Neural crest cell (in vitro differentiated cells): ENCODE data around the gene CDC42BPA. TPM values are rescaled to one million over a fixed set of nuclear protein-coding genes. Genes with fewer than 3 reads are reported as not detected.
A peak's percentile ranks its signal among the peaks of the same experiment; 100 is the strongest.

ENCODE experiments used
- DNase-seq: peaks from one replicate; pipeline ENCODE4 v3.0.0; 2021; ENCODE audit warnings: low read depth, mixed read lengths, low spot score
- H3K27ac Mint-ChIP-seq: one replicate; pipeline ENCODE4 v1.8.0; 2021; ENCODE audit warnings: mild to moderate bottlenecking, mixed read lengths; ENCODE audit not compliant: unreplicated experiment
- H3K27me3 Mint-ChIP-seq: 2 replicates; pipeline ENCODE4 v1.8.0; 2021; ENCODE audit warnings: low read depth, mild to moderate bottlenecking, mixed read lengths
- H3K36me3 Mint-ChIP-seq: 2 replicates; pipeline ENCODE4 v1.8.0; 2021; ENCODE audit warnings: low read depth, mild to moderate bottlenecking, mixed read lengths
- H3K4me1 Mint-ChIP-seq: 2 replicates; pipeline ENCODE4 v1.8.0; 2021; ENCODE audit warnings: mixed read lengths
- H3K4me3 Mint-ChIP-seq: one replicate; pipeline ENCODE4 v1.8.0; 2021; ENCODE audit warnings: mild to moderate bottlenecking, mixed read lengths
- H3K9me3 Mint-ChIP-seq: 2 replicates; pipeline ENCODE4 v1.8.0; 2021; ENCODE audit warnings: mixed read lengths
- total RNA-seq: library from RNA; stranded (reverse); gene quantifications from 2 replicates; pipeline ENCODE4 v1.2.1, GENCODE V29; 2021
- TF ChIP-seq, protein P1 (sequence below): fragments of 200-600 bp; sonication (generic); conservative IDR thresholded peaks from 2 replicates; pipeline ENCODE4 v1.5.0; 2021; ENCODE audit warnings: antibody characterized with exemption, mild to moderate bottlenecking

Gene CDC42BPA
- total RNA-seq, 1 donor from 2014 or later = 35.6 TPM

DNA sequence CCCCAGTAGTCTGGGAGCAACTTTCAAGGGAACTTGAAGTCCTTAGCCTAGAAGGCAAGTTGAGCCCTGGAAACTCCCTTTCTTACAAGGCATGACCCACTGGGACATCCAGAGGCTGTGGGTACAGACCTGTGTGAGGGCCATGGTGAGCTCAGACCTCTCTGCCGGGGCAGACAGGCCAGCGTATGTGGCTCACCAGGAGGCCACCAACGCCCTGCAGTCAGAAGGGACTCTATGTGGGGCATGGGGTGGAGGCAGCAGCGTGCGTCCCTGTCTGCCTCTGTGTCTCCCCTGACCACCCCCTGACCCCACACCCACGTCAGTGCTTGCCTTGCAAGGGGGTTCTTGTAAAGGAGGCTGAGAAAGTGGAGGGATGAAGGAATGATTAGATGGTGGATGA lies 367.4 kb downstream of the CDC42BPA start:
- DNase-seq = no peak
- H3K4me3 Mint-ChIP-seq = no peak overlapping the region

DNA sequence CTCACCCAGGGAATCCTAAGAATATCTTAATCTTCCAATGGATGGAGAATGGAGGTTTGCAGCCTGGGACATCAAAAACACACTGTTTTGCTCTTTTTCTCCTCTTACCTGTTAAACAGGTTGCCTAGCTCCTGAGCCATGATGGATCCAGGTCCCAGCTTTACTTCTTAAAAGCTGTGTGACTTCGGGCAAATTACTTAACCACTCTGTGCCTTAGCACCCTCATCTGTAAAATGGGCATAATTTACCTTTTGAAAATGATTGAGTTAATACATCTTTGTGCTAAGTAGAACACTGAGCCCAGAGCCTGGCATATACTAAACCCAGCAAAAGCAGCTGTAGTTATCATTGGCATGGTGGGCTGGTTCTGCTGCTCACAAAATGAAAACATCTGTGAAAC lies 368.0 kb downstream of the CDC42BPA start:
- no peak overlapping the region for H3K4me3 Mint-ChIP-seq

More for the DNA sequence above, 367.4 kb downstream of the CDC42BPA start:
- Mint-ChIP-seq H3K27ac (peak overlapping the region; percentile 64), H3K27me3 (no peaks in the 10 kb centered on the region), H3K9me3 (peaks cover 6% of the 10 kb centered on the region), H3K4me1 (peaks cover 3% of the 10 kb centered on the region), H3K36me3 (peaks cover 6% of the 10 kb centered on the region)
- TF ChIP-seq, protein P1, sequence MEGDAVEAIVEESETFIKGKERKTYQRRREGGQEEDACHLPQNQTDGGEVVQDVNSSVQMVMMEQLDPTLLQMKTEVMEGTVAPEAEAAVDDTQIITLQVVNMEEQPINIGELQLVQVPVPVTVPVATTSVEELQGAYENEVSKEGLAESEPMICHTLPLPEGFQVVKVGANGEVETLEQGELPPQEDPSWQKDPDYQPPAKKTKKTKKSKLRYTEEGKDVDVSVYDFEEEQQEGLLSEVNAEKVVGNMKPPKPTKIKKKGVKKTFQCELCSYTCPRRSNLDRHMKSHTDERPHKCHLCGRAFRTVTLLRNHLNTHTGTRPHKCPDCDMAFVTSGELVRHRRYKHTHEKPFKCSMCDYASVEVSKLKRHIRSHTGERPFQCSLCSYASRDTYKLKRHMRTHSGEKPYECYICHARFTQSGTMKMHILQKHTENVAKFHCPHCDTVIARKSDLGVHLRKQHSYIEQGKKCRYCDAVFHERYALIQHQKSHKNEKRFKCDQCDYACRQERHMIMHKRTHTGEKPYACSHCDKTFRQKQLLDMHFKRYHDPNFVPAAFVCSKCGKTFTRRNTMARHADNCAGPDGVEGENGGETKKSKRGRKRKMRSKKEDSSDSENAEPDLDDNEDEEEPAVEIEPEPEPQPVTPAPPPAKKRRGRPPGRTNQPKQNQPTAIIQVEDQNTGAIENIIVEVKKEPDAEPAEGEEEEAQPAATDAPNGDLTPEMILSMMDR = no peak

DNA sequence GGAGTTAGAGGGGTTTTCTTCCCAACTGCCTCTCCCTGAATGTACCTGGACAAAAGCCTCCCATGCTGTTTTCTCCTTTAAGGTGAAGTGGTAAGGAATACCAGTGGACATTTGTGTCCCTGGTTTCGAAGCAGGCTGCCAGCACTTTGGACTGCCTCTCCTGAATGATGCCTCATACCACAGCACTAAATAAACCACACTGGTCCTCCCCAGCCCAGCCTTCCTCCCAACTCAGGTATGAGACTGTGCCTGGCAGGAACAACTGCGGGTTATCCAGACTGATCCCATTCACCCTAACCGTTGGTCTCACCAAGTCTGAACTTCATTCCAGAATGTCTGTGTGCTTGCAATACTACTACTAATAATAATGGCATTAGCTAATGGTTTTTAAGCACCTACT lies 368.9 kb downstream of the CDC42BPA start:
- H3K9me3 Mint-ChIP-seq = peaks cover 6% of the 10 kb centered on the region
- TF ChIP-seq, protein P1 = no peak
- no peak overlapping the region for H3K4me3 Mint-ChIP-seq
- H3K4me1 Mint-ChIP-seq = peaks cover 7% of the 10 kb centered on the region
- no peaks in the 10 kb centered on the region for H3K27me3 Mint-ChIP-seq
- no peak for DNase-seq
- H3K36me3 Mint-ChIP-seq = peaks cover 3% of the 10 kb centered on the region
- peak overlapping the region; percentile 62 for H3K27ac Mint-ChIP-seq

More for the DNA sequence above, 368.0 kb downstream of the CDC42BPA start:
- DNase-seq = no peak
- TF ChIP-seq, protein P1 = no peak
- Mint-ChIP-seq H3K36me3 (peaks cover 6% of the 10 kb centered on the region), H3K27ac (no peak overlapping the region), H3K27me3 (no peaks in the 10 kb centered on the region), H3K4me1 (peaks cover 6% of the 10 kb centered on the region), H3K9me3 (peaks cover 6% of the 10 kb centered on the region)

DNA sequence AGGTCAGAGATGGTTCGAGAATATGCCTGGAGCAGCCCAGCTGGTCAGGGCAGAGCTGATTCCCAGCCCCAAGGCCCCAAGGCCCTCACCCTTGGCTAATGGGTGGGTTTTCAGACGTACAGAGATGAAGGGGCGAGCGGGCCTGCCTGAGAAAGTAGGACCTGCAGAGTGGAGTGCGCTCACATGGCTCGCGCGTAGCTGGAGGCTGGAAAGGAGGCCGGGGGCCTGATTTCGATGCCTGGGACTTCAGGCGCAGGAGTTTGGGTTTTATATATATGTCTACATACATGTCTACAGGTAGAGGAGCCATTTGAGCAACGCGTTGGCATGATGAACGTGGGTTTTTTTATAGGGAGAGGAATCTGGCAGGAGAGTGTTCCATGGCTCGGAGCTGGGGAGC lies 369.3 kb downstream of the CDC42BPA start:
- Mint-ChIP-seq H3K27ac (no peak overlapping the region), H3K27me3 (no peaks in the 10 kb centered on the region), H3K36me3 (peaks cover 3% of the 10 kb centered on the region), H3K4me3 (no peak overlapping the region), H3K9me3 (peaks cover 6% of the 10 kb centered on the region), H3K4me1 (peaks cover 6% of the 10 kb centered on the region)
- no peak for DNase-seq
- TF ChIP-seq, protein P1 = no peak

DNA sequence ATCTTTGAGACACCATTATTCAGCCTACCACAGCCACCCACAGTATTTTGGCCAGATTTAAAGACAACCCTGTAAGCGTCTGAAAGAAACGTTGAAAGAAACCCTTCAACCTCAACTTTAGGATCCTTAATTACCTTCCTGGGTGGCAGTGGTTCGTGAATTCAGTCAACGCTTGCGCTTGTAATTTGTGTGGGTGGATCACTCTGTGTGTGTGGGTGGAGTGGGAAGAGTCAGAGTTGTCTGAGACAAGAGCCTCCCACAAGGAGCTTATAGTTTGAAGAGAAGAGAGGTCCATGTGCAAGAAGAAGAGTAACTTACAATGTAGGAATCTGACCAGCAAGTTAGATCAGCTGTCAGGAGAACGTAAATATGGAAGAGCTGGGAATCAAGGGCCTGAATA lies 369.8 kb downstream of the CDC42BPA start:
- H3K27me3 Mint-ChIP-seq = no peaks in the 10 kb centered on the region
- peaks cover 6% of the 10 kb centered on the region for H3K9me3 Mint-ChIP-seq
- no peak overlapping the region for H3K27ac Mint-ChIP-seq
- no peak for DNase-seq
- H3K4me3 Mint-ChIP-seq = no peak overlapping the region
- peaks cover 3% of the 10 kb centered on the region for H3K36me3 Mint-ChIP-seq
- peaks cover 4% of the 10 kb centered on the region for H3K4me1 Mint-ChIP-seq
- TF ChIP-seq, protein P1 = no peak

DNA sequence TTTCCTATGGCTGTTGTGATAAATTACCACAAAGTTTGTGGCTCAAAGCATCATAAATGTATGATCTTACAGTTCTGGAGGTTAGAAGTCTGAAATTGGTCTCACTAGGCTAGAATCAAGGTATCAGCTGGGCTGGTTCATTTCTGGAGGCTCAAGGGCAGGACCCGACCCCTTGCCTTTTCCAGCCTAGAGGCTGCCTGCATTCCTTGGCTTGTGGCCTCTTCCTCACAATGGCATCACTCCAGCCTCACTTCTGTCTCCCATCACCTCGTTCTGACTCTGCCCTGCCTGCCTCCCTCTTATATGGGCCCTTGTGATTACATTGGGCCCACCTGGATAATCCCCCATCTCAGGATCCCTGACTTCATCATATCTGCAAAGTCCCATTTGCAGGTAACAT lies 370.2 kb downstream of the CDC42BPA start:
- DNase-seq = no peak
- H3K9me3 Mint-ChIP-seq = peaks cover 6% of the 10 kb centered on the region
- peaks cover 3% of the 10 kb centered on the region for H3K36me3 Mint-ChIP-seq
- H3K4me1 Mint-ChIP-seq = peaks cover 4% of the 10 kb centered on the region
- TF ChIP-seq, protein P1 = no peak
- no peak overlapping the region for H3K4me3 Mint-ChIP-seq
- H3K27ac Mint-ChIP-seq = no peak overlapping the region
- H3K27me3 Mint-ChIP-seq = no peaks in the 10 kb centered on the region
